Vagina (tissue), 2 donors: ENCODE measurements around the gene DDX5.

ENCODE experiments used
- CTCF ChIP-seq, 3 experiments: fragments of 450-650 bp in 2 of 3; fragments of 200-600 bp in 1 of 3; sonication (generic) in 1 of 3; IDR thresholded peaks; one replicate each; pipeline ENCODE4 v1.5.1; 2017 to 2019; ENCODE audit warnings: antibody characterized with exemption in 3 of 3, mild to moderate bottlenecking in 2 of 3, moderate library complexity in 2 of 3
- POLR2A ChIP-seq, 2 donors: fragments of 450-650 bp; IDR thresholded peaks; one replicate each; pipeline ENCODE4 v1.6.1; 2017; ENCODE audit warnings: antibody characterized with exemption in 2 of 2, mild to moderate bottlenecking in 2 of 2, moderate library complexity in 2 of 2
- POLR2AphosphoS5 ChIP-seq, 2 donors: sonication (generic); formaldehyde crosslinking; IDR thresholded peaks; one replicate each; pipeline ENCODE4 v1.9.0; 2017; ENCODE audit warnings: antibody characterized with exemption in 2 of 2, mild to moderate bottlenecking in 2 of 2, low read depth in 1 of 2; ENCODE audit not compliant: insufficient read depth in 1 of 2

DNA sequence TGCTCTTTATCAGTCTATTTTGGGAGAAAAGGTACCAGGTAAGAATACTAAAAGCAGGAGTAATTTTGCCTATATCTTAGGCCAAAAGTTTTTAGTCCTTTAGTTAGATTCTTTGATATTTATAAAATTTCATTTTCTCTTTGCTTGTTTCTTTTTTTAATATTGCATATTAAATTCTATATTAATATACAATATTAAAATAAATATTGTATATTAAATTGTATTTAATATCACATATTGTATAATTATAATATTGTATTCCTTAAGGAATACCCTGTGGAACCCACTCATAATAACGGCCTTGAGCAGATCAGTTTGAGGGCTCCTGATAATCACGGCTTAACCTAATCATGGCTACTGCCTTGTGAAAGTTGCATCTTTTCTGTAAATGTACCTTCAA is 2.6 kb upstream of the DDX5 start:
- no peak for TF ChIP-seq CTCF (IDR thresholded peaks at IDR 0.05)
- TF ChIP-seq POLR2A (IDR thresholded peaks at IDR 0.05), result no peak
- TF ChIP-seq POLR2AphosphoS5 (IDR thresholded peaks at IDR 0.05; ENCODE audit: insufficient read depth in 1 of 2, low read depth in 1 of 2), result no peak
